Measurements from ENCODE around the gene FALEC.

DNA sequence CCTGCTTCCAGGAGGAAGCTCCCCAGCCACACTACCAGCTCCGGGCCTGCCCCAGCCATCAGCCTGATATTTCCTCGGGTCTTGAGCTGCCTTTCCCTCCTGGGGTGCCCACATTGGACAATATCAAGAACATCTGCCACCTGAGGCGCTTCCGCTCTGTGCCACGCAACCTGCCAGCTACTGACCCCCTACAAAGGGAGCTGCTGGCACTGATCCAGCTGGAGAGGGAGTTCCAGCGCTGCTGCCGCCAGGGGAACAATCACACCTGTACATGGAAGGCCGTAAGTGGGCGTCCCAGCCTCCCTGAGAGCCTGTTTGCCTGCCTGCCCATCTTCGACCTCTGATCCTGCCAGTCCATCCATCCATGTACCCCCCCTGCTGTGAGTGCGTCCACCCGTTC, 4.0 kb upstream of the FALEC start:
- TF ChIP-seq TAF1 (IDR thresholded peaks at IDR 0.05; ENCODE audit: borderline replicate concordance, insufficient read depth, low read length) (no peak), POLR2AphosphoS5 (IDR thresholded peaks at IDR 0.05; ENCODE audit: low read depth, low read length) (no peak), SIN3A (IDR thresholded peaks at IDR 0.05; ENCODE audit: borderline replicate concordance, insufficient read depth, low read length) (no peak)

Measured in PFSK-1 (cell line).